ENCODE data around the gene SLC35C1.

DNA sequence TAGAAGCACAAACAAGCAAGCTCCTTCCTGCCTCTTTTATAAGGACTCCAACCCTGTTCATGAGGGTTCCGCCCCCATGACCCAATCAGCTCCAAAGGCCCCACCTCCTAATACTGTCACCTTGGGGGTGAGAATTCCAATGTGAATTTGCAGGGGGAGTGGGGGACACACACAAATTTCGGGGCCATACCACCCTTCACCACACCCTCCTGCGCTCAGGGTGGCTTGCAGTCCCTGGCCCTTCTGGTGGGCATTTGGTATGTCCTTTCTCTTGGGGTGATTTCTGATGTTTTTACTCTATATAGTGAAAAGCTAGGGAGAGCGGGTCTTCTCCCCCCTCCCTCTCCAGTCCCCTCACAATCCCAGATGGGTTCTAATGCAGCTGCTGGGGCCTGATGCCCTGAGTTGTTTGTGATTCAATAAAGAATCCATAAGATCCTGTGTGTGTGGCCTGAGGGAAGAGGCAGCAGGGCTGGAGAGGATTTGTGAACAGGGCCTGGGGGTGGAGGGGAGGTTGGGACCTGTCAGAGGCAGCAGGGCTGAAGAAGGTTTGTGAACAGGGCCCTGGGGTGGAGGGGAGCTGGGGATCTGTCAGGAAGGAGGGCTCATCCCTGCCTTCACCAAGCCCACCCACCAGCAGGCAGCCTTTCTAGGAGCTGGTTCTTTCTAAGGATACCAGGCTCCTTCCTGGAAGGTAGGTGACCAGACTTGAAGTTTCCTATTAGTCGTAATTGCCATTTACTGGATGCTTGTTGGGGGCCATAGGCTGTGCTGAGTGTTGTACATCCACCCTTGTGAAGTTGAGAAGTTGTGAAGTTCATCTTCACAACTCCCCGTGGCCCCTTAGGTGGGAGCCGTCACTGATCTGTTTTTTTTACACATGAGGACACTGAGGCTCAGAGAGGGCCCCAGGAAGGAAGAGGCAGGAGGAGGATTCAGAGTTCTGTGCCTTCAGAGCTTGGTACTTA lies 7.9 kb downstream of the SLC35C1 start:
- TF ChIP-seq, protein P1, sequence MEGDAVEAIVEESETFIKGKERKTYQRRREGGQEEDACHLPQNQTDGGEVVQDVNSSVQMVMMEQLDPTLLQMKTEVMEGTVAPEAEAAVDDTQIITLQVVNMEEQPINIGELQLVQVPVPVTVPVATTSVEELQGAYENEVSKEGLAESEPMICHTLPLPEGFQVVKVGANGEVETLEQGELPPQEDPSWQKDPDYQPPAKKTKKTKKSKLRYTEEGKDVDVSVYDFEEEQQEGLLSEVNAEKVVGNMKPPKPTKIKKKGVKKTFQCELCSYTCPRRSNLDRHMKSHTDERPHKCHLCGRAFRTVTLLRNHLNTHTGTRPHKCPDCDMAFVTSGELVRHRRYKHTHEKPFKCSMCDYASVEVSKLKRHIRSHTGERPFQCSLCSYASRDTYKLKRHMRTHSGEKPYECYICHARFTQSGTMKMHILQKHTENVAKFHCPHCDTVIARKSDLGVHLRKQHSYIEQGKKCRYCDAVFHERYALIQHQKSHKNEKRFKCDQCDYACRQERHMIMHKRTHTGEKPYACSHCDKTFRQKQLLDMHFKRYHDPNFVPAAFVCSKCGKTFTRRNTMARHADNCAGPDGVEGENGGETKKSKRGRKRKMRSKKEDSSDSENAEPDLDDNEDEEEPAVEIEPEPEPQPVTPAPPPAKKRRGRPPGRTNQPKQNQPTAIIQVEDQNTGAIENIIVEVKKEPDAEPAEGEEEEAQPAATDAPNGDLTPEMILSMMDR (IDR thresholded peaks at IDR 0.05) = no peak
- no peak for TF ChIP-seq POLR2A (IDR thresholded peaks at IDR 0.05)
